Esophagus muscularis mucosa (tissue), 4 donors: Measurements from ENCODE around the gene NRAP.

Source experiments
- EP300 ChIP-seq: sonication (generic); formaldehyde crosslinking; IDR thresholded peaks from one replicate; pipeline ENCODE4 v1.6.1; 2017; ENCODE audit warnings: antibody characterized with exemption
- POLR2A ChIP-seq: fragments of 450-650 bp; IDR thresholded peaks from one replicate; pipeline ENCODE4 v1.6.1; 2017; ENCODE audit warnings: antibody characterized with exemption, moderate library complexity, mild to moderate bottlenecking, low read depth
- TF ChIP-seq, protein P1 (sequence below), 3 experiments: fragments of 200-600 bp in 2 of 3; fragments of 450-650 bp in 1 of 3; sonication (generic) in 2 of 3; IDR thresholded peaks; one replicate each; pipeline ENCODE4 v1.5.1; 2017 to 2019; ENCODE audit warnings: antibody characterized with exemption in 3 of 3, mild to moderate bottlenecking in 2 of 3, moderate library complexity in 1 of 3

DNA sequence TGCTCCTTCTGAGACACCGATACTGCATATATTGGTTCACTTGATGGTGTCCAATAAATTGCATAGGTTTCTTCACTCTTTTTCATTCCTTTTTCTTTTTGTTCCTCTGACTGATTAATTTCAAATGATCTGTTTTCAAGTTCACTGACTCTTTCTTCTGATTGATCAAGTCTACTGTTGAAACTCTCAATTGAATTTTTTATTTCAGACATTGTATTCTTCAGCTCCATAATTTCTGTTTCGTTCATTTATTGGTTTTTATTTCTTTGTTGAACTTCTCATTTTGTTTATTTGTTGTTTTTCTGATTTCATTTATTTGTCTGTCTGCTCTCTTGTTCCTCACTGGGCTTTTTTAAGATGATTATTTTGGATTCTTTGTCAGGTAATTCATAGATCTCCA lies 29.5 kb upstream of the NRAP start:
- TF ChIP-seq, protein P1, sequence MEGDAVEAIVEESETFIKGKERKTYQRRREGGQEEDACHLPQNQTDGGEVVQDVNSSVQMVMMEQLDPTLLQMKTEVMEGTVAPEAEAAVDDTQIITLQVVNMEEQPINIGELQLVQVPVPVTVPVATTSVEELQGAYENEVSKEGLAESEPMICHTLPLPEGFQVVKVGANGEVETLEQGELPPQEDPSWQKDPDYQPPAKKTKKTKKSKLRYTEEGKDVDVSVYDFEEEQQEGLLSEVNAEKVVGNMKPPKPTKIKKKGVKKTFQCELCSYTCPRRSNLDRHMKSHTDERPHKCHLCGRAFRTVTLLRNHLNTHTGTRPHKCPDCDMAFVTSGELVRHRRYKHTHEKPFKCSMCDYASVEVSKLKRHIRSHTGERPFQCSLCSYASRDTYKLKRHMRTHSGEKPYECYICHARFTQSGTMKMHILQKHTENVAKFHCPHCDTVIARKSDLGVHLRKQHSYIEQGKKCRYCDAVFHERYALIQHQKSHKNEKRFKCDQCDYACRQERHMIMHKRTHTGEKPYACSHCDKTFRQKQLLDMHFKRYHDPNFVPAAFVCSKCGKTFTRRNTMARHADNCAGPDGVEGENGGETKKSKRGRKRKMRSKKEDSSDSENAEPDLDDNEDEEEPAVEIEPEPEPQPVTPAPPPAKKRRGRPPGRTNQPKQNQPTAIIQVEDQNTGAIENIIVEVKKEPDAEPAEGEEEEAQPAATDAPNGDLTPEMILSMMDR (IDR thresholded peaks at IDR 0.05): no peak
- no peak for TF ChIP-seq POLR2A
- no peak for TF ChIP-seq EP300
